ENCODE measurements around the gene UBE2J2.

Gene UBE2J2

DNA sequence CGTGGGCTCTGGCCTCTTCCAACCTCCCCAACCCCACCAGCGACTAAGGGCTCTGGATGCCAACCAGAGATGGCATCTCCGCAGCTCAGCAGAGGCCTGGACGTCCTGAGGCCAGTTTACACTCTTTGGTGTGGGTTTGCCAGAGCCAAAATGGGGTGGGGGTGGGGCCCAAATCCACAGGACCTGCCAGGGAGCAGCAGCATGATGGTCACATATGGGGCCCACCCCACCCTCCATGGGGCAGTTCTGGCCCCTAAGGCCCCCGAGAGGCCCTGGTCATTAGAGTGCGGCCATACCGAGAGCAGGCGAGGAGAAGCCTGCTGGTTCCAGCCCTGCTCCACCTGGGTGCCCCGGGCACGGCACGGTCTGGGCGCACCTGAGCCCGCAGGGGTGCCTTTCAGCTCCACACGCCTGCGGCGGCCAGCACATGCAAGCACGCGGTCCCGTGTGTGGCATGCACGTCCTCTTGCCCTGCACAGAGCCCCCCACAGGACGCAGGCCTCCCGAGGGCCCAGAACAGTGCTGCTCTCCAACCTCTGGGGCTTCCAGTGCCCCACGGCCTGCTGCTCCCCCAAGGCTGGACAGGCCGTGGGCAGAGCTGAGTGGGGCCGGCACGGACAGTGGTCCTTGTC lies 31.9 kb downstream of the UBE2J2 start:
- no peaks in the 10 kb centered on the region for H3K79me2 ChIP-seq (ENCODE audit: low read length)
- no peaks in the 10 kb centered on the region for H3K9me3 ChIP-seq (ENCODE audit: insufficient read depth, low read length)
- TF ChIP-seq EZH2phosphoT487 (IDR thresholded peaks at IDR 0.05; ENCODE audit: low read depth), result no peak
- TF ChIP-seq, protein P1, sequence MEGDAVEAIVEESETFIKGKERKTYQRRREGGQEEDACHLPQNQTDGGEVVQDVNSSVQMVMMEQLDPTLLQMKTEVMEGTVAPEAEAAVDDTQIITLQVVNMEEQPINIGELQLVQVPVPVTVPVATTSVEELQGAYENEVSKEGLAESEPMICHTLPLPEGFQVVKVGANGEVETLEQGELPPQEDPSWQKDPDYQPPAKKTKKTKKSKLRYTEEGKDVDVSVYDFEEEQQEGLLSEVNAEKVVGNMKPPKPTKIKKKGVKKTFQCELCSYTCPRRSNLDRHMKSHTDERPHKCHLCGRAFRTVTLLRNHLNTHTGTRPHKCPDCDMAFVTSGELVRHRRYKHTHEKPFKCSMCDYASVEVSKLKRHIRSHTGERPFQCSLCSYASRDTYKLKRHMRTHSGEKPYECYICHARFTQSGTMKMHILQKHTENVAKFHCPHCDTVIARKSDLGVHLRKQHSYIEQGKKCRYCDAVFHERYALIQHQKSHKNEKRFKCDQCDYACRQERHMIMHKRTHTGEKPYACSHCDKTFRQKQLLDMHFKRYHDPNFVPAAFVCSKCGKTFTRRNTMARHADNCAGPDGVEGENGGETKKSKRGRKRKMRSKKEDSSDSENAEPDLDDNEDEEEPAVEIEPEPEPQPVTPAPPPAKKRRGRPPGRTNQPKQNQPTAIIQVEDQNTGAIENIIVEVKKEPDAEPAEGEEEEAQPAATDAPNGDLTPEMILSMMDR (IDR thresholded peaks at IDR 0.05; ENCODE audit: low read depth, low read length), result no peak
- no peak overlapping the region for H2AFZ ChIP-seq (ENCODE audit: low read depth, low read length)
- H3K4me3 ChIP-seq (ENCODE audit: low read length), result no peak overlapping the region
- 0 out of 2 replicates have a peak, but pooled peaks cover 3% of the 10 kb centered on the region for H3K27me3 ChIP-seq (ENCODE audit: low read depth, low read length)
- H3K27ac ChIP-seq (ENCODE audit: low read length), result no peak overlapping the region
- H3K4me1 ChIP-seq (ENCODE audit: low read length), result no peaks in the 10 kb centered on the region
- H3K9ac ChIP-seq (ENCODE audit: low read length), result no peak overlapping the region
- no peaks in the 10 kb centered on the region for H3K36me3 ChIP-seq (replicated peaks; ENCODE audit: low read depth, low read length)
- no peak overlapping the region for H3K4me2 ChIP-seq (ENCODE audit: low read length)
- no peaks in the 10 kb centered on the region for H4K20me1 ChIP-seq (ENCODE audit: insufficient read depth, low read length)

DNA sequence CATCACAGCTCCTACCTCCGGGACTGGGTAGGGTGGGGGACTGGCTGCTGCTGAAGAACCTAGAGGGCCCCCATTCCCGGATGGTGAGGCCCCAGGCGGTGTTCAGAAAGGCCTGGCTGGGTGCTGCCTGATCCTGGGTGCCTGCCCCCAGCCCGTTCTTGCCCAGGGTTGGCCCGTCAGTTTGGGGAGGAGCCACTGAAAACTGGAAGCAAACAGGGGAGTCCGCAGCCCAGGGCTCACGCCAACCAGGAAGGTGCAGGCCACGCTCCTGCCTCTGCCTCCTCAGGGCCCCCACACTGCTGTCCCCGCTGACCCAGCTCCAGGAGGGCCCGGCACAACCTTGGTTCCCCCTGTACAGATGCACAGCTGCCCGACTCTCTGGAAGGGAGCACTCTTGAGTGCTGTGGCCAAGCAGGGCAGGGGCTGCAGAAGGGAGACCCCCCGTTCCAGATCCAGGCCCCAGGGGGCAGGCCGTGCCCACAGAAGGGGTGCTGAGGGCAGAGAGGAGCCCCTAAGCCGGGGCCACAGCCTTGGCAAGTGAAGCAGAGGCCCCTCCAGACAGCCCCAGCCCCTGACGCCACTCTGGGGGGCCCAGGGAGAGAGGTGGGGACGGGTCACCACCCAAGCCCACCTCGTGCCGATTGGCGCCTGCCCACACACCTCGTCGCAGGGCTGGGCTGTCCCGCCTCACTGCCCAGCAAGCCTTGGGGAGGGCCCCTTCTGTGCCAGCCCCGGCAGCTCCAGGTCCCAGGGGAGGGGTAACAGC lies 32.6 kb downstream of the UBE2J2 start:
- Histone ChIP-seq H3K4me2 (ENCODE audit: low read length) (no peak overlapping the region), H4K20me1 (ENCODE audit: insufficient read depth, low read length) (no peaks in the 10 kb centered on the region), H3K36me3 (replicated peaks; ENCODE audit: low read depth, low read length) (no peaks in the 10 kb centered on the region), H3K9ac (ENCODE audit: low read length) (no peak overlapping the region), H2AFZ (ENCODE audit: low read depth, low read length) (no peak overlapping the region), H3K79me2 (ENCODE audit: low read length) (no peaks in the 10 kb centered on the region), H3K4me1 (ENCODE audit: low read length) (no peaks in the 10 kb centered on the region), H3K4me3 (ENCODE audit: low read length) (no peak overlapping the region), H3K27ac (ENCODE audit: low read length) (no peak overlapping the region), H3K9me3 (ENCODE audit: insufficient read depth, low read length) (no peaks in the 10 kb centered on the region), H3K27me3 (ENCODE audit: low read depth, low read length) (0 out of 2 replicates have a peak, but pooled peaks cover 3% of the 10 kb centered on the region)
- TF ChIP-seq, protein P1 (IDR thresholded peaks at IDR 0.05; ENCODE audit: low read depth, low read length), result no peak
- TF ChIP-seq EZH2phosphoT487 (IDR thresholded peaks at IDR 0.05; ENCODE audit: low read depth), result no peak

DNA sequence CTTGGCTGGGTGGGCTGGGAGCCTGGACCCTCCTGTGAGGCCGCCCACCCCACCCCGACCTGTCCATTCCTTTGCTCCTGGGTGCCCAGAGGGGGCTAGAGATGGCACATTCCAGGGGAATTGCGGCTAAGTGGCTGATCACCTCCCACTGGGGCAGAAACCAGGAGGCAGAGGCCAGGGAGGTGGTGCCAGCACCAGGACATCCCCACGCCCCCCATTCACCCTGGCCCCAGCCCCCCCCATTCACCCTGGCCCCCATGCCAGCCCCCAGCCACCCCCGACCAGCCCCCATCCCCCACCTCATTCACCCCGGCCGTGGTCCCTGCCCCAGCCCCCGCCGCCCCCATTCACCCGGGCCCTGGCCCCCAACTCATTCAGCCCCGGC lies 33.3 kb downstream of the UBE2J2 start:
- Histone ChIP-seq H4K20me1 (ENCODE audit: insufficient read depth, low read length) (no peaks in the 10 kb centered on the region), H3K4me2 (ENCODE audit: low read length) (no peak overlapping the region), H3K9me3 (ENCODE audit: insufficient read depth, low read length) (no peaks in the 10 kb centered on the region), H3K27ac (ENCODE audit: low read length) (no peak overlapping the region), H3K9ac (ENCODE audit: low read length) (no peak overlapping the region), H3K79me2 (ENCODE audit: low read length) (no peaks in the 10 kb centered on the region), H3K36me3 (replicated peaks; ENCODE audit: low read depth, low read length) (no peaks in the 10 kb centered on the region), H3K4me3 (ENCODE audit: low read length) (no peak overlapping the region), H3K27me3 (ENCODE audit: low read depth, low read length) (0 out of 2 replicates have a peak, but pooled peaks cover 3% of the 10 kb centered on the region), H2AFZ (ENCODE audit: low read depth, low read length) (no peak overlapping the region), H3K4me1 (ENCODE audit: low read length) (no peaks in the 10 kb centered on the region)
- TF ChIP-seq, protein P1 (IDR thresholded peaks at IDR 0.05; ENCODE audit: low read depth, low read length), result no peak
- no peak for TF ChIP-seq EZH2phosphoT487 (IDR thresholded peaks at IDR 0.05; ENCODE audit: low read depth)

GRCh38 chr1:1239614-1240347 lies 33.9 kb downstream of the UBE2J2 start:
- TF ChIP-seq, protein P1 (IDR thresholded peaks at IDR 0.05; ENCODE audit: low read depth, low read length), result no peak
- no peak for TF ChIP-seq EZH2phosphoT487 (IDR thresholded peaks at IDR 0.05; ENCODE audit: low read depth)
- H3K4me2 ChIP-seq (ENCODE audit: low read length), result no peak overlapping the region
- H3K27ac ChIP-seq (ENCODE audit: low read length), result no peak overlapping the region
- H3K36me3 ChIP-seq (replicated peaks; ENCODE audit: low read depth, low read length), result peaks cover under 1% of the 10 kb centered on the region
- no peak overlapping the region for H3K9ac ChIP-seq (ENCODE audit: low read length)
- H3K27me3 ChIP-seq (ENCODE audit: low read depth, low read length), result 0 out of 2 replicates have a peak, but pooled peaks cover 3% of the 10 kb centered on the region
- H3K79me2 ChIP-seq (ENCODE audit: low read length), result no peaks in the 10 kb centered on the region
- no peaks in the 10 kb centered on the region for H3K4me1 ChIP-seq (ENCODE audit: low read length)
- H2AFZ ChIP-seq (ENCODE audit: low read depth, low read length), result no peak overlapping the region
- H3K4me3 ChIP-seq (ENCODE audit: low read length), result no peak overlapping the region
- H4K20me1 ChIP-seq (ENCODE audit: insufficient read depth, low read length), result no peaks in the 10 kb centered on the region
- no peaks in the 10 kb centered on the region for H3K9me3 ChIP-seq (ENCODE audit: insufficient read depth, low read length)

Measured in OCI-LY3 (cell line).